MM.1S (cell line): Measurements from ENCODE around the gene YIPF7.

Experiments
- EZH2 ChIP-seq: fragments of 300-600 bp; sonication (generic); optimal IDR thresholded peaks from 2 replicates; pipeline ENCODE3; 2017; ENCODE audit warnings: low read depth, mild to moderate bottlenecking, antibody characterized with exemption, low read length, mixed read lengths
- EZH2phosphoT487 ChIP-seq: fragments of 300-600 bp; sonication (generic); IDR thresholded peaks from 2 replicates; pipeline ENCODE4 v1.6.1; 2018; ENCODE audit warnings: antibody characterized with exemption, low read length
- TF ChIP-seq, protein P1 (sequence below): fragments of 300-600 bp; sonication (generic); IDR thresholded peaks from 2 replicates; pipeline ENCODE4 v1.5.1; 2016; ENCODE audit warnings: antibody characterized with exemption, low read length, mixed read lengths

DNA sequence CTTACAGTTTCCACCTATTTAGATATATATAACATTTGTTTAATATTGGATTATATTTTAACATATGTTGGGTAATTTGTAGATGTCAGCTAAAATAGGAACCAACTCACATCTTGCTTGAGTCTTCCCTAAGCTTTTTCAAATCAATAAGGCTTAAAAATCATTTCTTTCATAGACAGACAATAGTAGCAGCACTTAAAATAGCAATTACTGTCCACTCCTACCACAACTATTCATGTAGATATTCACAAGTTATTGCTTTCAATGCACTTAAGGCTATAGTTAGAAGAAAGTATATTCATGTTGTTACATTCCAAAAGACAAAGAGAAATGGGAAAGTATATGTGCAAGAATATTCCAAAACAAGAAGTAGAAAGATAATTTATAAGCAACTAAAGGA is 71.2 kb downstream of the YIPF7 start:
- TF ChIP-seq EZH2, result no peak
- TF ChIP-seq, protein P1, sequence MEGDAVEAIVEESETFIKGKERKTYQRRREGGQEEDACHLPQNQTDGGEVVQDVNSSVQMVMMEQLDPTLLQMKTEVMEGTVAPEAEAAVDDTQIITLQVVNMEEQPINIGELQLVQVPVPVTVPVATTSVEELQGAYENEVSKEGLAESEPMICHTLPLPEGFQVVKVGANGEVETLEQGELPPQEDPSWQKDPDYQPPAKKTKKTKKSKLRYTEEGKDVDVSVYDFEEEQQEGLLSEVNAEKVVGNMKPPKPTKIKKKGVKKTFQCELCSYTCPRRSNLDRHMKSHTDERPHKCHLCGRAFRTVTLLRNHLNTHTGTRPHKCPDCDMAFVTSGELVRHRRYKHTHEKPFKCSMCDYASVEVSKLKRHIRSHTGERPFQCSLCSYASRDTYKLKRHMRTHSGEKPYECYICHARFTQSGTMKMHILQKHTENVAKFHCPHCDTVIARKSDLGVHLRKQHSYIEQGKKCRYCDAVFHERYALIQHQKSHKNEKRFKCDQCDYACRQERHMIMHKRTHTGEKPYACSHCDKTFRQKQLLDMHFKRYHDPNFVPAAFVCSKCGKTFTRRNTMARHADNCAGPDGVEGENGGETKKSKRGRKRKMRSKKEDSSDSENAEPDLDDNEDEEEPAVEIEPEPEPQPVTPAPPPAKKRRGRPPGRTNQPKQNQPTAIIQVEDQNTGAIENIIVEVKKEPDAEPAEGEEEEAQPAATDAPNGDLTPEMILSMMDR, result no peak
- no peak for TF ChIP-seq EZH2phosphoT487
